PC-3 (cell line): ENCODE results near the gene CEP68. TPM values are rescaled to one million over a fixed set of nuclear protein-coding genes. Genes with fewer than 3 reads are reported as not detected.

Source experiments
- ATAC-seq: fragments of 200-7000 bp; cut with Tn5 transposase; 2 replicates; pipeline ENCODE4 v1.9.1; 2020; ENCODE audit warnings: mild to moderate bottlenecking, moderate library complexity
- BruUV-seq: library from RNA; stranded (reverse); fragments of 400-500 nt; replicated peaks from 2 replicates; lab custom pipeline; 2021; lab: Mats Ljungman, UMichigan
- CTCF ChIA-PET: fragments of 300-600 bp; sonication (Branson Sonifier 250); formaldehyde crosslinking; loops from one replicate; lab custom pipeline; 2022; ENCODE audit warnings: antibody characterized with exemption; lab: Charles Lee
- POLR2A ChIA-PET: fragments of 300-600 bp; sonication (Branson Sonifier 250); formaldehyde crosslinking; loops from one replicate; lab custom pipeline; 2022; ENCODE audit warnings: antibody characterized with exemption; ENCODE audit not compliant: unreplicated experiment; lab: Charles Lee
- DNase-seq: peaks from one replicate; pipeline ENCODE4 v3.0.0-alpha.2; 2015
- H2AFZ ChIP-seq: fragments of 300-600 bp; sonication (generic); 2 replicates; pipeline ENCODE4 v1.6.0; 2016; ENCODE audit warnings: antibody characterized with exemption, low read length
- H3F3A ChIP-seq: fragments of 300-600 bp; sonication (generic); one replicate; pipeline ENCODE4 v1.6.0; 2017; ENCODE audit warnings: antibody characterized with exemption, low read length, control low read depth, mild to moderate bottlenecking; ENCODE audit not compliant: unreplicated experiment
- H3K27ac ChIP-seq: fragments of 300-600 bp; sonication (generic); 2 replicates; pipeline ENCODE4 v1.5.1; 2016; ENCODE audit warnings: mild to moderate bottlenecking, low read length
- H3K27me3 ChIP-seq: fragments of 300-600 bp; sonication (generic); 2 replicates; pipeline ENCODE4 v1.6.1; 2016; ENCODE audit warnings: low read length, mixed read lengths
- H3K36me3 ChIP-seq: fragments of 300-600 bp; sonication (generic); 2 replicates; pipeline ENCODE4 v1.6.1; 2016; ENCODE audit warnings: low read depth, mixed run types, low read length, mixed read lengths
- H3K4me1 ChIP-seq: fragments of 300-600 bp; sonication (generic); 2 replicates; pipeline ENCODE4 v1.5.1; 2016; ENCODE audit warnings: low read length; ENCODE audit not compliant: insufficient read depth
- H3K4me2 ChIP-seq: fragments of 300-600 bp; sonication (generic); 2 replicates; pipeline ENCODE4 v1.6.0; 2016; ENCODE audit warnings: low read length
- H3K4me3 ChIP-seq: fragments of 300-600 bp; sonication (generic); 2 replicates; pipeline ENCODE4 v1.5.1; 2016; ENCODE audit warnings: mild to moderate bottlenecking, low read length, mixed read lengths
- H3K79me2 ChIP-seq: fragments of 300-600 bp; sonication (generic); 2 replicates; pipeline ENCODE4 v1.6.1; 2017; ENCODE audit warnings: low read length, mixed read lengths
- H3K9ac ChIP-seq: fragments of 300-600 bp; sonication (generic); 2 replicates; pipeline ENCODE4 v1.6.0; 2016; ENCODE audit warnings: mild to moderate bottlenecking, low read length
- H3K9me2 ChIP-seq: fragments of 300-600 bp; sonication (generic); replicated peaks from 2 replicates; pipeline ENCODE4 v1.6.1; 2016; ENCODE audit warnings: mixed run types, low read length, mixed read lengths
- H3K9me3 ChIP-seq: fragments of 300-600 bp; sonication (generic); 2 replicates; pipeline ENCODE4 v1.6.1; 2016; ENCODE audit warnings: low read length, mixed read lengths
- H4K20me1 ChIP-seq: fragments of 300-600 bp; sonication (generic); 2 replicates; pipeline ENCODE4 v1.6.1; 2016; ENCODE audit warnings: low read length, mixed read lengths
- CTCF ChIP-seq: fragments of 300-600 bp; sonication (generic); conservative IDR thresholded peaks from 2 replicates; pipeline ENCODE4 v1.5.1; 2017; ENCODE audit warnings: antibody characterized with exemption, low read depth, mild to moderate bottlenecking, low read length
- EZH2 ChIP-seq: fragments of 300-600 bp; sonication (generic); IDR thresholded peaks from one replicate; pipeline ENCODE4 v1.6.1; 2017; ENCODE audit warnings: antibody characterized with exemption, mild to moderate bottlenecking, low read length; ENCODE audit not compliant: unreplicated experiment
- EZH2phosphoT487 ChIP-seq: fragments of 300-600 bp; sonication (generic); IDR thresholded peaks from 2 replicates; pipeline ENCODE4 v1.6.1; 2018; ENCODE audit warnings: mild to moderate bottlenecking, antibody characterized with exemption, low read length, borderline replicate concordance
- intact Hi-C: fragments of 100-400 bp; cut with micrococcal nuclease; formaldehyde crosslinking; loops from 2 replicates; pipeline ENCODE4 v1.9.0; 2023
- total RNA-seq: library from RNA; depleted of rRNA; stranded (reverse); fragments of >200 nt; gene quantifications from 2 replicates; pipeline ENCODE4 v1.2.3, GENCODE V29; 2014

CEP68 gene
- total RNA-seq, 1 experiment from 2014 or later: 3.4 TPM

GRCh38 chr2:65055422-65056214, 598 bp upstream of the CEP68 start:
- Histone ChIP-seq H4K20me1 (no peaks in the 10 kb centered on the region), H3K9ac (peak overlapping the region; percentile 71), H3K9me2 (no peaks in the 10 kb centered on the region), H3K4me2 (peak overlapping the region; percentile 90), H3K36me3 (no peaks in the 10 kb centered on the region), H3K9me3 (no peaks in the 10 kb centered on the region), H3K4me3 (peak overlapping the region; percentile 83), H3K27ac (no peak overlapping the region), H3K4me1 (peaks cover 11% of the 10 kb centered on the region), H2AFZ (peak overlapping the region; percentile 96), H3F3A (no peaks in the 10 kb centered on the region), H3K27me3 (no peaks in the 10 kb centered on the region), H3K79me2 (peaks cover 16% of the 10 kb centered on the region)
- POLR2A ChIA-PET: interaction anchor here (0.6 to 1.1 kb wide), 7 partner anchors 9 to 357 kb away, joined by 3 to 34 read pairs (median 4); partner anchors contain the start of gene ACTR2
- TF ChIP-seq EZH2phosphoT487: no peak
- no peak for TF ChIP-seq CTCF
- no peak for TF ChIP-seq EZH2
- CTCF ChIA-PET: interaction anchor here (0.5 to 1.4 kb wide), 4 partner anchors 9 to 138 kb away, joined by 3 to 11 read pairs (median 6); no protein-coding TSS in a partner anchor
- ATAC-seq (peak; percentile 21), DNase-seq (no peak)
- intact Hi-C loops: no loop called here
- BruUV-seq: TSS peak; percentile 56

GRCh38 chr2:65057054-65057375, 799 bp downstream of the CEP68 start:
- H3K36me3 ChIP-seq: no peaks in the 10 kb centered on the region
- no peak overlapping the region for H3K27ac ChIP-seq
- no peaks in the 10 kb centered on the region for H3K9me3 ChIP-seq
- peak overlapping the region; percentile 96 for H2AFZ ChIP-seq
- peak overlapping the region; percentile 83 for H3K4me3 ChIP-seq
- H3K4me1 ChIP-seq: peaks cover 11% of the 10 kb centered on the region
- H3F3A ChIP-seq: no peaks in the 10 kb centered on the region
- DNase-seq: no peak
- peak overlapping the region; percentile 71 for H3K9ac ChIP-seq
- intact Hi-C loops: no loop called here
- H3K9me2 ChIP-seq: no peaks in the 10 kb centered on the region
- peaks cover 16% of the 10 kb centered on the region for H3K79me2 ChIP-seq
- BruUV-seq: no TSS peak
- no peaks in the 10 kb centered on the region for H4K20me1 ChIP-seq
- no peak; the same call in 1 of the 2 replicates for ATAC-seq
- CTCF ChIA-PET: no interaction called here
- H3K4me2 ChIP-seq: peak overlapping the region; percentile 90
- POLR2A ChIA-PET: interaction anchor here (0.8 kb wide), 1 partner anchor 96 kb away, joined by 4 read pairs; no protein-coding TSS in a partner anchor
- H3K27me3 ChIP-seq: no peaks in the 10 kb centered on the region
- no peak for TF ChIP-seq EZH2phosphoT487
- no peak for TF ChIP-seq EZH2
- no peak for TF ChIP-seq CTCF
